ENCODE results near the gene SPTBN1. TPM values are rescaled to one million over a fixed set of nuclear protein-coding genes. Genes with fewer than 3 reads are reported as not detected.
A peak's percentile ranks its signal among the peaks of the same experiment; 100 is the strongest.

Gene SPTBN1
- total RNA-seq, 1 experiment from 2014 or later, result 202 TPM

DNA sequence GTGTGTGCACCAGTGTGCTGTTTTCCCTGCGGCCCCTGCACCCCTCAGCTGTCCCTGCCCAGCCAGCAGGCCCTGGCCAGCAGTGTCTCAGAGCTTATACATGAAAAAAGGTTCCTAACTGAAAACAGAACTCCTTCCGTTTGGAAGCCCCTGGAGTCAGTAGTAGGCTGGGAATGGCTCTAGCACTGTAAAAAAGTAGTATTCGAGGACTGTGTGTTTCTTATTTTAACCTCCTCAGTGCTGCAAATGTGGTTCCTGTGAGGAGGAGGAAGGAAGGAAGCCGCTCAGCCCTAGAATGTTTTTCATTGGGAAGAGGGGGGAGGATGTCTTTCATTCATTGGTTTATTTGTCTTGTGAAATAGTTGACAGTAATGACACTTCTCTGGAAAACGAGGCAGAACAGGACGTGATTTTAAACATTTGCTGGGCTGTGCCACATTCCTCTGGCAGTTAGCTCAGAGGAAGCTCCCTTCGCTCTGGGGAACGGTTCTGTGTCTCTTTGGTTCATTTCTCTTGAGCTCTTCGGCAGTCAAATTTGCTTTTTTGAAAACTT, 103.5 kb downstream of the SPTBN1 start:
- H3K4me3 ChIP-seq (ENCODE audit: low read length), result peak overlapping the region; percentile 78
- no TSS peak for BruUV-seq (replicated peaks)
- peak overlapping the region; percentile 93 for H3K9ac ChIP-seq (ENCODE audit: low read length)
- peaks cover 80% of the 10 kb centered on the region for H3K79me2 ChIP-seq (ENCODE audit: low read length)
- H3K27ac ChIP-seq (ENCODE audit: low read length), result peak overlapping the region; percentile 96
- DNase-seq, result peak; percentile 89
- no peaks in the 10 kb centered on the region for H3K27me3 ChIP-seq (ENCODE audit: low read length)
- no peaks in the 10 kb centered on the region for H3K9me3 ChIP-seq (ENCODE audit: low read length)
- H2AFZ ChIP-seq (ENCODE audit: low read length), result 0 out of 2 replicates have a peak overlapping the region, but pooled peaks have one; percentile 10
- 0 out of 2 replicates have a peak, but pooled peaks cover 5% of the 10 kb centered on the region for H3K36me3 ChIP-seq (ENCODE audit: low read depth, low read length)
- peaks cover 15% of the 10 kb centered on the region; the same call in 1 of the 2 replicates for H4K20me1 ChIP-seq (ENCODE audit: low read length)
- peak overlapping the region; percentile 90 for H3K4me2 ChIP-seq (ENCODE audit: low read length)
- H3F3A ChIP-seq (ENCODE audit: low read length, unreplicated experiment), result no peaks in the 10 kb centered on the region
- TF ChIP-seq EZH2 (IDR thresholded peaks at IDR 0.05; ENCODE audit: low read length, unreplicated experiment) (no peak), EZH2phosphoT487 (IDR thresholded peaks at IDR 0.05; ENCODE audit: borderline replicate concordance, low read length) (no peak)
- TF ChIP-seq, protein P1, sequence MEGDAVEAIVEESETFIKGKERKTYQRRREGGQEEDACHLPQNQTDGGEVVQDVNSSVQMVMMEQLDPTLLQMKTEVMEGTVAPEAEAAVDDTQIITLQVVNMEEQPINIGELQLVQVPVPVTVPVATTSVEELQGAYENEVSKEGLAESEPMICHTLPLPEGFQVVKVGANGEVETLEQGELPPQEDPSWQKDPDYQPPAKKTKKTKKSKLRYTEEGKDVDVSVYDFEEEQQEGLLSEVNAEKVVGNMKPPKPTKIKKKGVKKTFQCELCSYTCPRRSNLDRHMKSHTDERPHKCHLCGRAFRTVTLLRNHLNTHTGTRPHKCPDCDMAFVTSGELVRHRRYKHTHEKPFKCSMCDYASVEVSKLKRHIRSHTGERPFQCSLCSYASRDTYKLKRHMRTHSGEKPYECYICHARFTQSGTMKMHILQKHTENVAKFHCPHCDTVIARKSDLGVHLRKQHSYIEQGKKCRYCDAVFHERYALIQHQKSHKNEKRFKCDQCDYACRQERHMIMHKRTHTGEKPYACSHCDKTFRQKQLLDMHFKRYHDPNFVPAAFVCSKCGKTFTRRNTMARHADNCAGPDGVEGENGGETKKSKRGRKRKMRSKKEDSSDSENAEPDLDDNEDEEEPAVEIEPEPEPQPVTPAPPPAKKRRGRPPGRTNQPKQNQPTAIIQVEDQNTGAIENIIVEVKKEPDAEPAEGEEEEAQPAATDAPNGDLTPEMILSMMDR (conservative IDR thresholded peaks at IDR 0.05; ENCODE audit: low read depth, low read length), result no peak
- POLR2A ChIA-PET (ENCODE audit: unreplicated experiment), result interaction anchor here (0.6 to 0.9 kb wide), 9 partner anchors 8 to 657 kb away, joined by 3 to 18 read pairs (median 5); no protein-coding TSS in a partner anchor
- peak; percentile 40 for ATAC-seq
- no peaks in the 10 kb centered on the region for H3K9me2 ChIP-seq (replicated peaks; ENCODE audit: low read length)
- CTCF ChIA-PET, result interaction anchor here (0.6 to 0.9 kb wide), 3 partner anchors 10 to 452 kb away, joined by 3 to 7 read pairs (median 3); no protein-coding TSS in a partner anchor
- H3K4me1 ChIP-seq (ENCODE audit: insufficient read depth, low read length), result peaks cover 37% of the 10 kb centered on the region
- intact Hi-C loops (cut with micrococcal nuclease), result loop anchor here (1.0 to 2.0 kb wide), 3 partner anchors 13 to 37 kb away; no protein-coding TSS in a partner anchor

DNA sequence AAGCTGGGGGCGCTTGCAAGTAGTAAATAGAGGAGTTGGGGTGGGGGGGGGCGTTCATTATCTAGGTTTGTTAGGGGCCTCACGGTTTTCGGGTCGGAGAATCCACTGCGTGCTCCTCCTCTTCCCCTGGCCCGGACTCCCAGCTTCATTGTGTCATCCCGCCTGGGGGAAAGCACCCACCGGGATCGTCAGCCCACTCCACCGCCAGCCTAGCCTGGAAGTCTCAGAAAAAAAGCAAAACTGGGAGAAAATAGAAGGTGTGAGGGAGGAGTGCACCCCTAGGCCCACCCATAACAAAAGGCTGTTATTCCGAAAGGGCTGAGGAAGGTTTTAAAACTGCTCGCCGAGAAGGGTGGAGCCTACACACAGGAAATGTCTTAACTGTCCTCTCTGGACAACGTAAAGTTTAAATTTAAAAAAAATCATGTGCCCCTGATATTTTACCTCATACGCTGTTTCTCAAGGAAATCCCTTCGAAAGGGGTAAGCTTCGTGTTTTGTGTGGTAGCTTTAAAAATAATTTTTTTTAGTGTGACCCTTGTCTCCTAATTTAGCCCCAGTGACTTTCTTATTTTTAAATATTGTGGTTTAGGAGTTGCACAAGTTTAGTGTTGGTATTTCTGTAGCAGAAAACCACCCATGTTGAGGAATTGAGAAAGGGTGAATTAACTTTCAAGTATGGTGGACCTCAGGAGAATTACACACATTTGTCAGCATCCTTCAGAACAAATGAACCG, 104.2 kb downstream of the SPTBN1 start:
- TF ChIP-seq, protein P1 (conservative IDR thresholded peaks at IDR 0.05; ENCODE audit: low read depth, low read length), result no peak
- TF ChIP-seq EZH2 (IDR thresholded peaks at IDR 0.05; ENCODE audit: low read length, unreplicated experiment) (no peak), EZH2phosphoT487 (IDR thresholded peaks at IDR 0.05; ENCODE audit: borderline replicate concordance, low read length) (no peak)
- peaks cover 15% of the 10 kb centered on the region; the same call in 1 of the 2 replicates for H4K20me1 ChIP-seq (ENCODE audit: low read length)
- ChIA-PET POLR2A (ENCODE audit: unreplicated experiment) (interaction anchor here (0.6 to 0.8 kb wide), 6 partner anchors 10 to 105 kb away, joined by 3 to 18 read pairs (median 6); no protein-coding TSS in a partner anchor), CTCF (interaction anchor here (0.7 to 0.9 kb wide), 2 partner anchors 9 to 38 kb away, joined by 3 read pairs; no protein-coding TSS in a partner anchor)
- H3K9ac ChIP-seq (ENCODE audit: low read length), result peak overlapping the region; percentile 93
- peak overlapping the region; percentile 96 for H3K27ac ChIP-seq (ENCODE audit: low read length)
- H3K9me3 ChIP-seq (ENCODE audit: low read length), result no peaks in the 10 kb centered on the region
- H3K79me2 ChIP-seq (ENCODE audit: low read length), result peaks cover 87% of the 10 kb centered on the region
- H2AFZ ChIP-seq (ENCODE audit: low read length), result 0 out of 2 replicates have a peak overlapping the region, but pooled peaks have one; percentile 10
- peak overlapping the region; percentile 90 for H3K4me2 ChIP-seq (ENCODE audit: low read length)
- no peaks in the 10 kb centered on the region for H3F3A ChIP-seq (ENCODE audit: low read length, unreplicated experiment)
- DNase-seq, result peak; percentile 46
- H3K4me1 ChIP-seq (ENCODE audit: insufficient read depth, low read length), result peaks cover 36% of the 10 kb centered on the region
- H3K4me3 ChIP-seq (ENCODE audit: low read length), result peak overlapping the region; percentile 78
- BruUV-seq (replicated peaks), result no TSS peak
- intact Hi-C loops (cut with micrococcal nuclease), result loop anchor here (1.0 kb wide), 1 partner anchor 38 kb away; no protein-coding TSS in a partner anchor
- peak; percentile 14 for ATAC-seq
- no peaks in the 10 kb centered on the region for H3K9me2 ChIP-seq (replicated peaks; ENCODE audit: low read length)
- H3K36me3 ChIP-seq (ENCODE audit: low read depth, low read length), result 0 out of 2 replicates have a peak, but pooled peaks cover 8% of the 10 kb centered on the region
- no peaks in the 10 kb centered on the region for H3K27me3 ChIP-seq (ENCODE audit: low read length)

All from PC-3 (cell line).